Mucosa of rectum (tissue), 2 donors: ENCODE results near the gene PHKG2.

Experiments
- H3K27ac ChIP-seq, 2 donors: one replicate each; pipeline ENCODE4 v1.7.0; 2013; ENCODE audit warnings: inconsistent platforms in 2 of 2, low read depth in 2 of 2, low read length in 2 of 2
- H3K27me3 ChIP-seq, 2 donors: one replicate each; pipeline ENCODE4 v1.7.0; 2013; ENCODE audit warnings: low read length in 2 of 2; ENCODE audit not compliant: control insufficient read depth in 2 of 2, insufficient read depth in 2 of 2
- H3K36me3 ChIP-seq, 2 donors: one replicate each; pipeline ENCODE4 v1.7.0; 2013; ENCODE audit warnings: low read length in 2 of 2; ENCODE audit not compliant: control insufficient read depth in 2 of 2, insufficient read depth in 2 of 2
- H3K4me1 ChIP-seq, 2 donors: one replicate each; pipeline ENCODE4 v1.7.0; 2013; ENCODE audit warnings: low read length in 2 of 2, mild to moderate bottlenecking in 1 of 2; ENCODE audit not compliant: control insufficient read depth in 2 of 2, insufficient read depth in 2 of 2
- H3K4me3 ChIP-seq, 2 donors: one replicate each; pipeline ENCODE4 v1.7.0; 2013; ENCODE audit warnings: low read length in 2 of 2
- H3K9ac ChIP-seq, 2 donors: one replicate each; pipeline ENCODE4 v1.7.0; 2013; ENCODE audit warnings: low read length in 2 of 2, low read depth in 1 of 2, mild to moderate bottlenecking in 1 of 2
- H3K9me3 ChIP-seq, 2 donors: one replicate each; pipeline ENCODE4 v1.7.0; 2013; ENCODE audit warnings: low read length in 2 of 2; ENCODE audit not compliant: control insufficient read depth in 2 of 2
- donor health status: healthy.
- donor health status: Normal muscosa, but diverticular disease.

PHKG2 gene

DNA sequence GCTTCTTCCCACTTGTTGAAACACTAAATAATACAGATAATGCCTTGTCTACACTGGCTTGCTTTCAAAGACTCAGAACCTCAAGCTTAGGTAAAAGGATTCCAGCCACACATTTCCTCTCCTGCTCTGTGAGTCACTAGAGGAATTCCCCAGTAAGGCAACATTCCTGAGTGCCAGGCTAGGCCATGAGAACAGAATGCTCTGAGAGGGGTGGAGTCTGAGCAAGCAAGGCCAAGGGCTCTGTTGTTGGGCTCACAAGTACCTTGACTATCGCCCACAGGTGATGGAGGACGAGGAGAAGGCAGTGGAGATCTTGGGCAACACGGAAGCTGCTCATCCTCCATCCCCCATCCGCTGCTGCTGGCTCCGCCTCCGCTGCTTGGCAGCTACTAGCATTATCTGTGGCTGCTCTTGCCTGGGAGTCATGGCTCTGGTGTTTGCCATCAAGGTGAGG lies 6.7 kb upstream of the PHKG2 start:
- Histone ChIP-seq H3K9ac (peak overlapping the region in 1 of 2 donors; percentile 22), H3K27me3 (no peaks in the 10 kb centered on the region), H3K9me3 (no peaks in the 10 kb centered on the region), H3K4me1 (peaks cover 17 to 35% of the 10 kb centered on the region in 2 donors), H3K27ac (peak overlapping the region; percentile 77 to 84), H3K4me3 (peak overlapping the region in 1 of 2 donors; percentile 8), H3K36me3 (peaks cover 37 to 39% of the 10 kb centered on the region in 2 donors)

DNA sequence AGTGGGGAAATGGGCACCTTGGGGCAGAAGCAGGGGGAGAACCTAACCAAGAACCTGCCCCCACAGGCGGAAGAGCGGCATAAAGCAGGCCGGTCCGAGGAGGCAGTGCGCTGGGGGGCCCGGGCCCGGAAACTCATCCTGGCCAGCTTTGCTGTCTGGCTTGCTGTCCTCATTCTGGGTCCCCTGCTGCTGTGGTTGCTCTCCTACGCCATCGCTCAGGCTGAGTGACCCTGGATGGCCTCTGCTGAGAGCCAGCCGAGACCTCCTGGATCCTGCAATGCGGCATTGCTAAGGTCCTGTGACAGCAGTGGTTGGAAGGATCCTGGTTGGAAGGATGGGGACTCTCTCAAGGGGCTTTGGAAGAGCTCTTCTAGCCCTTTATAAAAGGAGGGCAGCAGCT lies 4.5 kb upstream of the PHKG2 start:
- Histone ChIP-seq H3K9me3 (no peaks in the 10 kb centered on the region), H3K4me3 (no peak overlapping the region), H3K9ac (no peak overlapping the region), H3K27ac (no peak overlapping the region), H3K4me1 (peaks cover 28 to 49% of the 10 kb centered on the region in 2 donors), H3K27me3 (no peaks in the 10 kb centered on the region), H3K36me3 (peaks cover 16 to 17% of the 10 kb centered on the region in 2 donors)

DNA sequence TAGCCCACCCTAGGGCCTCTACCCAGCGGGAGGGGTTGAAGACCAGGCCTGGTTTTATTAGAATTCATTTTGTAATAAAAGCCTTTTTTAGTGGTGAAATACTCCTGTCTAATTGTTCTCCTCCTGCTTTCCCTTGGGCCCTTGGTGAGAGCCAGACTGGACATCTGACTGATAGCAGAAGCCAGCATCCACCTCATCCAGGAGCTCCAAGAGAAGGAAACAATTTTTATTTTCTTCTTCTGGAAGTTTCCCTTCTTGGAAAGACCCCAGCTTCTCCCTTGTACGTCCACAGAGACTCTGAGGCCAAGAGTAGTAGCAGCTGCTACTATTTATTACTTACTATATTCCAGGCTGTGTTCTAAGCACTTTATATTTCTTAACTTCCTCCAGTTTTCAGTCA lies 4.0 kb upstream of the PHKG2 start:
- H3K9ac ChIP-seq = no peak overlapping the region
- H3K36me3 ChIP-seq = peaks cover 11 to 12% of the 10 kb centered on the region in 2 donors
- peak overlapping the region in 1 of 2 donors; percentile 65 for H3K27ac ChIP-seq
- no peak overlapping the region for H3K4me3 ChIP-seq
- no peaks in the 10 kb centered on the region for H3K27me3 ChIP-seq
- H3K4me1 ChIP-seq = peaks cover 28 to 49% of the 10 kb centered on the region in 2 donors
- no peaks in the 10 kb centered on the region for H3K9me3 ChIP-seq

DNA sequence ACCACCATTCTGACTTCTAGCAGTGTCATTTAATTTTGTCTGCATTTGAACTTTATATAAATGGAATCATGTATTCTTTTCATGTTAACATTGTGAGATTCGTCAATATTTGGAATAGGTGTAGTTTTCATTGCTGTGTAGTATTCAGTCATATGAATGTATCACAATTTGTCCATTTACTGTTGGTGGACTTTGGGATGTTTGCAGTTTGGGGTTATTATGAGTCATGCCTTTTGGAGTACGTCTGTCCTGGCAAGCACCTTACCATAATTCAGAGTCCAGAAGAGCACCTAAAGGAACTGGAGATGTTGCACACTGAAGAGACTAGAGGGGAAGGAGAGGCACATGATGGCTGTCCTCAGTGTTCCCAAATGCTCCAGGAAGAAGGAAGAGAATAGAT lies 3.1 kb upstream of the PHKG2 start:
- Histone ChIP-seq H3K27ac (peak overlapping the region in 1 of 2 donors; percentile 18), H3K9me3 (no peaks in the 10 kb centered on the region), H3K4me3 (no peak overlapping the region), H3K9ac (no peak overlapping the region), H3K27me3 (no peaks in the 10 kb centered on the region), H3K4me1 (peaks cover 25 to 41% of the 10 kb centered on the region in 2 donors), H3K36me3 (peaks cover 9 to 12% of the 10 kb centered on the region in 2 donors)

DNA sequence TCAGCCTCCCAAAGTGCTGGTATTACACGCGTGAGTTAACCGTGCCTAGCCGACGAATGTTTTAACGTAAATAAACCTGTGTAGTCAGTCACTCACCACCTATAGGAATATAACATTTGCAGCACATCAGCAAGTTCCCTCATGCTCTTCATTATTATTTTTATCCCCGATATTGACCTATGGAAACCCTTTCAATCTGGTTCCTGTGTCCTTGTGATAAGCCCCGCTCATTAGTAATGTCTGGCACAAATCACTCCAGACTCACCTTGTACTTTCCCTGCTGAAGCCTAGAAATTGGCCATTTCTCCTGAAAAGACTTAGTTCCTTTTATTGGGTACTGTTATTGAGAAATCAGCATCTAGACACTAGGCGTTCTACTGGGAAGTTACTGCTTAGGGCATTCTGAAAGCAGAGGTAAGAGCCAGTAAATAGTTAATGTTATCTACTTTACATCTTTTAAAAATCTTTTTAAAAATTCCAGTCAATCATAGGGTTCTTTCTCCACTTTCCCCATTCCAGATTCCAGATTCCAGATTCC lies 1.5 kb upstream of the PHKG2 start:
- Histone ChIP-seq H3K27ac (peak overlapping the region; percentile 17 to 88), H3K4me3 (no peak overlapping the region), H3K4me1 (peaks cover 16 to 27% of the 10 kb centered on the region in 2 donors), H3K9me3 (no peaks in the 10 kb centered on the region), H3K36me3 (peaks cover 16 to 19% of the 10 kb centered on the region in 2 donors), H3K9ac (peak overlapping the region in 1 of 2 donors; percentile 16), H3K27me3 (no peaks in the 10 kb centered on the region)

DNA sequence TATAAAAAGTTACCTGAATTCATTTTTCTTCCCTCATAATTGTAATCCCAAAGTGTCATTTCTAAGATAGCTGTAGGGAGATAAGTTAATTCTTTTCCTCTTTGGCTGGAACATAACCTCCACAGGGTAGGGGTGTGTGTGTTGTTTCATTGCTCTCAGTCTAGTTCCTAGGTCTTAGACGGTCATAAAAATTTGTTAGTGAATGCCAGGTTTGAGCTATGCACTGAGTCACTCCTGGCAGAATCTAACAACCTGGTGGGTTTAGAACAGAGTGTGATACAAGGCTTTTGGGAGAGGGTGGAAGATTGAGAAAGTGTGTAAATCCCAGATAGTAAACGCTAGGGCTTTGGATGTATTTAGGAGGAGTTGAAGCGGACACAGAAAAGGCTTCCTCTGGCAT lies 894 bp upstream of the PHKG2 start:
- peak overlapping the region; percentile 56 to 91 for H3K4me3 ChIP-seq
- peak overlapping the region; percentile 66 to 82 for H3K9ac ChIP-seq
- H3K36me3 ChIP-seq = peaks cover 12 to 20% of the 10 kb centered on the region in 2 donors

DNA sequence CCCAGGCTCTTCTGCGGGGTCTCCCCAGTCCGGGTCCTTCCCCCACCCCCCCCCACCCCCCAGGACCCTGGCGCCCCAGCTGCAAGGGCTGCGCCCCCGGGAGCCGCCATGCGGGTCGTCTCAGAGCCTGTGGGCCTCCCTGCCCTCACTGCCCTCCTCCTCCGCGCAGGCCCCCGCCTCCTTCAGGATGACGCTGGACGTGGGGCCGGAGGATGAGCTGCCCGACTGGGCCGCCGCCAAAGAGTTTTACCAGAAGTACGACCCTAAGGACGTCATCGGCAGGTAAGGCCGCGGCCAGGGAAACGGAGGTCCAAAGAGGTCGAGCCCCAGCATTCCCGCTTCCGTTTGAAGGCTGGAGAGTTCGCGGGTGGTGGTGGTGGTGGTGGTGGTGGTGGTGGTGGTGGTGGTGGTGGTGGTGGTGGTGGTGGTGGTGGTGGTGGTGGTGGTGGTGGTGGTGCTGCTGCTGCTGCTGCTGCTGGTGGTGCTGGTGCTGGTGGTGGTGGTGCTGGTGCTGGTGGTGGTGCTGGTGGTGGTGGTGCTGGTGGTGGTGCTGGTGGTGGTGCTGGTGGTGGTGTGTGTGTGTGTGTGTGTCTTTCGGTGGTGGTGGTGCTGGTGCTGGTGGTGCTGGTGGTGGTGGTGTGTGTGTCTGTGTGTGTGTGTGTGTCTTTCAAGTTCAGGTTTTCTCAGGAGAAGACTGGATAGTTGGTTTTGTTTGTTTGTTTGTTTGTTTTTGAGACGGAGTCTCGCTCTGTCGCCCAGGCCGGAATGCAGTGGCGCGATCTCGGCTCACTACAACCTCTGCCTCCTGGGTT lies 615 bp downstream of the PHKG2 start:
- peaks cover 22 to 29% of the 10 kb centered on the region in 2 donors for H3K36me3 ChIP-seq
- H3K27ac ChIP-seq = peak overlapping the region; percentile 62 to 88
- peak overlapping the region; percentile 28 to 64 for H3K9ac ChIP-seq
- H3K4me3 ChIP-seq = peak overlapping the region; percentile 81 to 91
- H3K4me1 ChIP-seq = peaks cover 16 to 20% of the 10 kb centered on the region in 2 donors
- H3K9me3 ChIP-seq = no peaks in the 10 kb centered on the region
- H3K27me3 ChIP-seq = no peaks in the 10 kb centered on the region

More for the DNA sequence above, 894 bp upstream of the PHKG2 start:
- H3K4me1 ChIP-seq = peaks cover 16 to 20% of the 10 kb centered on the region in 2 donors
- H3K27ac ChIP-seq = peak overlapping the region; percentile 88
- H3K9me3 ChIP-seq = no peaks in the 10 kb centered on the region
- no peaks in the 10 kb centered on the region for H3K27me3 ChIP-seq

DNA sequence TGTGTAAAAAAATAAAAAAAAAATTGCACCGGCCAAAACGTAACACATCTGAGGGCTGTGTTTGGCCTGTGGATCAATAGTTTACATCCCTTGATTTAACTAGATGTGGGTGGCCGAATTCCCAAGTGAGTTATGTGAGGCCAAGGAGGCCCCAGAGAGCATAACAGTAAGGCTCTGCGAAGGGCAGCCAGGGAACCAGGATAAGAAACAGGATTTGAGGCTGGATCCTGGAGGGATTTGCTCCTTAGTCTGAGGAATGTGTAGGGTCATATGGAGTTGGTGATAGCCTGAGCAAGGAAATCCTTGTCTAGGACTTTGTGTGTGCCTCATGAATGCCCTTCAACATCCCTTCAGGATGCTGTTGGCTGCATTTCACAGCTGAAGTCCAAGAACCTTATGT lies 2.0 kb downstream of the PHKG2 start:
- Histone ChIP-seq H3K4me3 (no peak overlapping the region), H3K9ac (no peak overlapping the region), H3K27ac (no peak overlapping the region), H3K9me3 (no peaks in the 10 kb centered on the region), H3K36me3 (peaks cover 18 to 33% of the 10 kb centered on the region in 2 donors), H3K4me1 (peaks cover 14 to 16% of the 10 kb centered on the region in 2 donors), H3K27me3 (no peaks in the 10 kb centered on the region)

DNA sequence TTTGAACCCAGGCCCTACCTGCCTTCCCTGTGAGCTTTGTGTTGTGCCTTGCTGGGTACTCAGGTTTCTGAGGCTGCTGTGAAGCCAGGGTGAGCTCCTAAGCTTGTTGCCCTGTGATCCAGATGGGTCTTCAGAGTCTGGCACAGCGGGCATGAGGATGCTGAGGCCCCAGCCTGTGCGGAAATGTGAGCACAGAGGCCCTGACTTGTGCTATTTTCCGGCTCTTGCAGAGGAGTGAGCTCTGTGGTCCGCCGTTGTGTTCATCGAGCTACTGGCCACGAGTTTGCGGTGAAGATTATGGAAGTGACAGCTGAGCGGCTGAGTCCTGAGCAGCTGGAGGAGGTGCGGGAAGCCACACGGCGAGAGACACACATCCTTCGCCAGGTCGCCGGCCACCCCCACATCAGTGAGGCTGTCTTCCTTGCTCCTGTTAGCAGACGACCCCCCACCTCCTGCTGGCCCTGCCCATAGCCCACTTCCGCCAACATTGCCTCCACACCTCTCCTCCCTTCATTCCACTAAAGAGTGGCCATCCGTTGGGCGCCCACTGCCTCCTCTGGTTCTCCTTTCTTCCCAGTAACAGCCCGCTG lies 2.7 kb downstream of the PHKG2 start:
- peaks cover 21 to 36% of the 10 kb centered on the region in 2 donors for H3K36me3 ChIP-seq
- H3K9me3 ChIP-seq = no peaks in the 10 kb centered on the region
- no peak overlapping the region for H3K27ac ChIP-seq
- H3K27me3 ChIP-seq = no peaks in the 10 kb centered on the region
- H3K4me3 ChIP-seq = no peak overlapping the region
- peaks cover 13 to 16% of the 10 kb centered on the region in 2 donors for H3K4me1 ChIP-seq
- H3K9ac ChIP-seq = no peak overlapping the region

DNA sequence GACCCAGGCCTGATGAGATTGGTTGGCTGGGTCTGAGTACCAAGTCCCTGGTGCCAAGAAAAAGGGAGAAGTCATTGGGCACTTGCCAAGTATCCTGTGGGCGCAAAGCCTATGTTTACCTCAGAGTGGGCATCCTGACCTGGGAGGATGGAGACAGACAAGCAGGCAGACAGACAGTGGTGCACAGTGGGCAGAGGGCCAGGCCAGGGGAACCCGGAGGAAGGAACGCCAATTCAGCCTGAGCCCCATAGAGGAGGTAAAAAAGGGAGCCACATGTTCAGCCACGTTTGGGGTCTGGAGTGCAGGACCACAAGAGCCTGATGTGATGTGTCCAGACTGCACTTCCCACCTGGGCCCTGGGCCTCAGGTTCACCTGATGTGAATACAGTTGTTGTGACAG lies 5.4 kb downstream of the PHKG2 start:
- Histone ChIP-seq H3K4me3 (no peak overlapping the region), H3K27me3 (no peaks in the 10 kb centered on the region), H3K9me3 (no peaks in the 10 kb centered on the region), H3K27ac (no peak overlapping the region), H3K36me3 (peaks cover 36 to 49% of the 10 kb centered on the region in 2 donors), H3K9ac (no peak overlapping the region), H3K4me1 (no peaks in the 10 kb centered on the region)
